CD14-positive monocyte (primary cell): ENCODE results near the gene POLR3E. TPM values are rescaled to one million over a fixed set of nuclear protein-coding genes. Genes with fewer than 3 reads are reported as not detected.
A peak's percentile ranks its signal among the peaks of the same experiment; 100 is the strongest.

Experiments used
- DNase-seq, 3 donors: peaks; one replicate each; pipeline ENCODE4 v3.0.0-alpha.2; 2011 to 2022
- H2AFZ ChIP-seq: 2 replicates; pipeline ENCODE4 v1.6.0; 2012; ENCODE audit warnings: mild to moderate bottlenecking, low read depth, low read length, inconsistent platforms; ENCODE audit not compliant: insufficient read depth, poor library complexity, severe bottlenecking
- H3K27ac ChIP-seq, 2 donors: 1 replicate in 1 of 2; 2 replicates in 1 of 2; pipeline ENCODE4 v1.5.1; 2012 to 2013; ENCODE audit warnings: low read length in 2 of 2, control low read depth in 1 of 2, inconsistent platforms in 1 of 2, low read depth in 1 of 2, mild to moderate bottlenecking in 1 of 2
- H3K27me3 ChIP-seq, 2 donors: one replicate each; pipeline versions ENCODE4 v1.6.0 to v1.6.1; 2011 to 2013; ENCODE audit warnings: low read length in 2 of 2; ENCODE audit not compliant: control insufficient read depth in 2 of 2, insufficient read depth in 2 of 2
- H3K36me3 ChIP-seq, 2 donors: replicated peaks in 1 of 2; 1 replicate in 1 of 2; 2 replicates in 1 of 2; pipeline versions ENCODE4 v1.5.1 to v1.6.1; 2012 to 2013; ENCODE audit warnings: low read length in 2 of 2, control low read depth in 1 of 2, inconsistent platforms in 1 of 2, mild to moderate bottlenecking in 1 of 2; ENCODE audit not compliant: insufficient read depth in 2 of 2, control insufficient read depth in 1 of 2
- H3K4me1 ChIP-seq, 2 donors: 1 replicate in 1 of 2; 2 replicates in 1 of 2; pipeline versions ENCODE4 v1.5.1 to v1.6.1; 2012 to 2013; ENCODE audit warnings: low read length in 2 of 2, control low read depth in 1 of 2, inconsistent platforms in 1 of 2, mild to moderate bottlenecking in 1 of 2, moderate library complexity in 1 of 2; ENCODE audit not compliant: insufficient read depth in 2 of 2, control insufficient read depth in 1 of 2
- H3K4me2 ChIP-seq: replicated peaks from 2 replicates; pipeline ENCODE3; 2012; ENCODE audit warnings: low read length, moderate library complexity, mild to moderate bottlenecking; ENCODE audit not compliant: poor library complexity, severe bottlenecking; ENCODE audit errors: extremely low read depth
- H3K4me3 ChIP-seq, 3 experiments: fragments of 200-600 bp in 1 of 3; sonication (generic) in 1 of 3; replicated peaks in 1 of 3; 1 replicate in 2 of 3; 2 replicates in 1 of 3; pipeline ENCODE4 v1.5.1; 2011 to 2013; ENCODE audit warnings: low read length in 3 of 3, mild to moderate bottlenecking in 3 of 3, control low read depth in 2 of 3, low read depth in 2 of 3, inconsistent platforms in 1 of 3, moderate library complexity in 1 of 3
- H3K79me2 ChIP-seq: 2 replicates; pipeline ENCODE4 v1.6.0; 2012; ENCODE audit warnings: mild to moderate bottlenecking, control low read depth, inconsistent platforms, low read length, moderate library complexity; ENCODE audit not compliant: insufficient read depth
- H3K9ac ChIP-seq: 2 replicates; pipeline ENCODE4 v1.6.0; 2017; ENCODE audit warnings: low read length, mild to moderate bottlenecking; ENCODE audit not compliant: insufficient read depth, poor library complexity, severe bottlenecking
- H3K9me3 ChIP-seq, 2 donors: replicated peaks in 1 of 2; 1 replicate in 1 of 2; 2 replicates in 1 of 2; pipeline versions ENCODE4 v1.5.1 to v1.6.1; 2012 to 2013; ENCODE audit warnings: low read length in 2 of 2, control low read depth in 1 of 2; ENCODE audit not compliant: control insufficient read depth in 1 of 2, insufficient read depth in 1 of 2
- H4K20me1 ChIP-seq: 2 replicates; pipeline ENCODE4 v1.6.0; 2012; ENCODE audit warnings: mild to moderate bottlenecking, low read length, control low read depth, moderate library complexity; ENCODE audit not compliant: insufficient read depth
- H3K27ac Mint-ChIP-seq, 7 donors: one replicate each; pipeline ENCODE4 v1.8.0; 2020; ENCODE audit warnings: mild to moderate bottlenecking in 7 of 7, mixed read lengths in 7 of 7, moderate library complexity in 6 of 7, inconsistent platforms in 2 of 7
- H3K27me3 Mint-ChIP-seq, 3 donors: one replicate each; pipeline ENCODE4 v1.8.0; 2021 to 2022; ENCODE audit warnings: low read depth in 3 of 3, mild to moderate bottlenecking in 3 of 3, mixed read lengths in 3 of 3, moderate library complexity in 3 of 3, inconsistent platforms in 1 of 3
- H3K36me3 Mint-ChIP-seq, 2 donors: one replicate each; pipeline ENCODE4 v1.8.0; 2020; ENCODE audit warnings: mixed read lengths in 2 of 2, inconsistent platforms in 1 of 2, mild to moderate bottlenecking in 1 of 2
- H3K4me1 Mint-ChIP-seq: one replicate; pipeline ENCODE4 v1.8.0; 2020; ENCODE audit warnings: mild to moderate bottlenecking, mixed read lengths
- H3K4me3 Mint-ChIP-seq, 2 donors: one replicate each; pipeline ENCODE4 v1.8.0; 2020; ENCODE audit warnings: mild to moderate bottlenecking in 2 of 2, mixed read lengths in 2 of 2, moderate library complexity in 1 of 2
- H3K9me3 Mint-ChIP-seq, 7 donors: one replicate each; pipeline ENCODE4 v1.8.0; 2020 to 2022; ENCODE audit warnings: mixed read lengths in 7 of 7, mild to moderate bottlenecking in 6 of 7, moderate library complexity in 6 of 7, inconsistent platforms in 2 of 7
- CTCF ChIP-seq: fragments of 200-600 bp; IDR thresholded peaks from one replicate; pipeline ENCODE4 v1.8.0; 2022; ENCODE audit warnings: antibody characterized with exemption, mild to moderate bottlenecking
- WGBS: methylation state at CpG from one replicate; pipeline ENCODE4 v1.1.5; 2013; ENCODE audit warnings: missing lambda C conversion rate; ENCODE audit not compliant: insufficient coverage; 5-methylcytosine and 5-hydroxymethylcytosine counted together
- intact Hi-C, 2 donors: fragments of 100-400 bp; cut with micrococcal nuclease; formaldehyde crosslinking; loops; one replicate each; pipeline versions ENCODE4 v1.15.0 to v1.15.1; 2023
- polyA plus RNA-seq, 3 donors: library from polyadenylated mRNA; depleted of rRNA in 1 of 3; unstranded in 2 of 3; stranded (reverse) in 1 of 3; fragments of 300-500 nt in 2 of 3; fragments of >200 nt in 1 of 3; fragmentation: Illumina TruSeq in 2 of 3; gene quantifications; 1 replicate in 2 of 3; 2 replicates in 1 of 3; pipeline ENCODE4 v1.2.3, GENCODE V29; 2012 to 2021

Gene POLR3E
- polyA plus RNA-seq, 3 donors, result 4.1 to 34.6 (median 5.7) TPM

GRCh38 chr16:22302776-22303363, 5.7 kb downstream of the POLR3E start:
- DNase-seq, result no peak
- H3K27me3 ChIP-seq, result no peaks in the 10 kb centered on the region
- no peak overlapping the region for H3K4me2 ChIP-seq
- no peak overlapping the region for H3K27ac ChIP-seq
- intact Hi-C loops, result no loop called here
- H3K4me1 ChIP-seq, result peaks cover 10 to 12% of the 10 kb centered on the region in 2 donors
- WGBS, result 98% methylated on average over 12 of the region's 12 CpGs
- Mint-ChIP-seq H3K4me1 (peaks cover 24% of the 10 kb centered on the region), H3K4me3 (no peak overlapping the region), H3K36me3 (peaks cover 52 to 70% of the 10 kb centered on the region in 2 donors), H3K9me3 (peaks cover 0 to 2% (median 0%) of the 10 kb centered on the region in 7 donors), H3K27ac (peak overlapping the region in 2 of 7 donors; percentile 26 to 57), H3K27me3 (peaks cover 0 to 2% (median 0%) of the 10 kb centered on the region in 3 donors)
- H4K20me1 ChIP-seq, result peaks cover 47% of the 10 kb centered on the region
- no peak overlapping the region for H3K9ac ChIP-seq
- peaks cover 44% of the 10 kb centered on the region for H3K79me2 ChIP-seq
- no peak overlapping the region for H3K4me3 ChIP-seq
- TF ChIP-seq CTCF, result no peak
- no peak overlapping the region for H2AFZ ChIP-seq
- peaks cover 48 to 59% of the 10 kb centered on the region in 2 donors for H3K36me3 ChIP-seq
- H3K9me3 ChIP-seq, result no peaks in the 10 kb centered on the region

- H3K27ac ChIP-seq, result no peak overlapping the region
- no peak overlapping the region for H3K4me3 Mint-ChIP-seq
- peaks cover 0 to 2% (median 0%) of the 10 kb centered on the region in 3 donors for H3K27me3 Mint-ChIP-seq
- peaks cover 63 to 74% of the 10 kb centered on the region in 2 donors for H3K36me3 ChIP-seq
- no peak overlapping the region for H3K4me3 ChIP-seq
- no peak for TF ChIP-seq CTCF
- H3K9me3 Mint-ChIP-seq, result peaks cover 0 to 2% (median 0%) of the 10 kb centered on the region in 7 donors
- peak overlapping the region in 1 of 7 donors; percentile 56 for H3K27ac Mint-ChIP-seq
- no peak overlapping the region for H2AFZ ChIP-seq
- H3K27me3 ChIP-seq, result no peaks in the 10 kb centered on the region
- peaks cover 34% of the 10 kb centered on the region for H4K20me1 ChIP-seq
- no peak for DNase-seq
- H3K4me1 Mint-ChIP-seq, result peaks cover 11% of the 10 kb centered on the region
- WGBS, result 92% methylated on average over 4 of the region's 4 CpGs
- no peaks in the 10 kb centered on the region for H3K4me1 ChIP-seq
- no peak overlapping the region for H3K4me2 ChIP-seq
- H3K36me3 Mint-ChIP-seq, result peaks cover 62 to 82% of the 10 kb centered on the region in 2 donors
- no peak overlapping the region for H3K9ac ChIP-seq
- intact Hi-C loops, result no loop called here
- no peaks in the 10 kb centered on the region for H3K9me3 ChIP-seq
- peaks cover 35% of the 10 kb centered on the region for H3K79me2 ChIP-seq
Measured at GRCh38 chr16:22304411-22304810, 7.2 kb downstream of the POLR3E start.
